ENCODE measurements around the gene PMEL. TPM values are rescaled to one million over a fixed set of nuclear protein-coding genes. Genes with fewer than 3 reads are reported as not detected.

The PMEL gene
- total and polyA plus RNA-seq, 2 of the 8 experiments (the other 6 are each of a cell fraction or from before 2014, with no cell fraction given), result 120 to 382 TPM

DNA sequence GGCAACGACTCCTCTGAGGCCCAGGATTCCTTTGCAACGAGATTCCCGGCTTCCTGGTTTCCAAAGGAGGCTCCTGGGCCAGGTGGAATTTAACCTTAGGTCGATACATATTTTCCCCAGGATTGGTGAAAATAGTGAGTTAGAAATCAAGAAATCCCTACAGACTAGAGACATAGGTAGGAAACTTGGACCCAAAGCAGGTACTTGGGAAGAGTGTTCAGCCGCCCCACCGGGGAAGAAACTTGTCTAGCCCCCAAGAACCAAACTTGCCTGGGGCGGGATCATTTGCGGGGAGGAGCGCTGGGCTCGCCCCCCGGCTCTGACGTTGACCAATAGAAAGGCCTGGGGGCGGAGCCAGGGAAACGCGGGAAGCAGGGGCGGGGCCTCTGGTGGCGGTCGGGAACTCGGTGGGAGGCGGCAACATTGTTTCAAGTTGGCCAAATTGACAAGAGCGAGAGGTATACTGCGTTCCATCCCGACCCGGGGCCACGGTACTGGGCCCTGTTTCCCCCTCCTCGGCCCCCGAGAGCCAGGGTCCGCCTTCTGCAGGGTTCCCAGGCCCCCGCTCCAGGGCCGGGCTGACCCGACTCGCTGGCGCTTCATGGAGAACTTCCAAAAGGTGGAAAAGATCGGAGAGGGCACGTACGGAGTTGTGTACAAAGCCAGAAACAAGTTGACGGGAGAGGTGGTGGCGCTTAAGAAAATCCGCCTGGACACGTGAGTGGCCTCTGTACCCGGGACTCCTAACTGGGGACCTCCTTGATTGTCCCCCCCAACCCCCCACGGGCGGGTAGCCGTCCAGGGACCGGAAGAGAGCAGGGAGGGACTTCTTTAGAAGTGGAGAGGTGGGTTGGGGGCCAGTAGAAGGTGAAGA is 803 bp upstream of the PMEL start, which contains the start of gene CDK2:
CDK2 (plus strand) TSS at position 423 of the 874 bp plus-strand sequence; CDS start at position 602, 179 bp downstream.
- no peak within 1 kb of the TSS for H3K4ac ChIP-seq (replicated peaks; ENCODE audit: insufficient read length, low read depth, low read length)
- ChIA-PET POLR2A (ENCODE audit: partially characterized antibody) (interaction anchor here (0.6 to 2.1 kb wide), 8 partner anchors 8 to 222 kb away, joined by 3 to 6 read pairs (median 4); partner anchors contain the start of gene SUOX), CTCF (ENCODE audit: partially characterized antibody) (interaction anchor here (0.6 to 1.4 kb wide), 3 partner anchors 36 to 1040 kb away, joined by 3 to 5 read pairs (median 3); no protein-coding TSS in a partner anchor)
- H3K56ac ChIP-seq (replicated peaks; ENCODE audit: insufficient read length, low read depth, low read length), result no peak within 1 kb of the TSS
- 2% methylated on average over 37 of the region's 45 CpGs; no CpG with 5 or more reads in 1 of the 2 experiments for WGBS, 2 experiments (ENCODE audit: extremely low coverage in 1 of 2, insufficient coverage in 1 of 2, insufficient read length in 1 of 2, insufficient replicate concordance in 2 of 2, low coverage in 1 of 2, low lambda C conversion rate in 2 of 2, missing lambda C conversion rate in 1 of 2)
- no peak for FAIRE-seq
- no peak within 1 kb of the TSS for H2AK5ac ChIP-seq (ENCODE audit: low read depth, low read length)
- no peak within 1 kb of the TSS for H2BK120ac ChIP-seq (replicated peaks; ENCODE audit: low read depth, low read length)
- H2AFZ ChIP-seq (ENCODE audit: low read length), result peak within 1 kb of the TSS; percentile 33; the same call in 1 of the 2 replicates
- H3K4me1 ChIP-seq (replicated peaks in 1 of 4; ENCODE audit: control insufficient read depth in 3 of 4, insufficient read depth in 4 of 4, low read length in 3 of 4), result peaks cover 2 to 13% (median 5%) of the 10 kb centered on the region in 4 experiments
- H3K18ac ChIP-seq (ENCODE audit: extremely low read depth, low read length), result peak within 1 kb of the TSS; percentile 62
- no peak within 1 kb of the TSS for H2BK20ac ChIP-seq (ENCODE audit: low read length)
- peak within 1 kb of the TSS; percentile 51; the same call in 1 of the 2 replicates for H3K27ac ChIP-seq (ENCODE audit: low read depth, low read length)
- peaks cover 2% of the 10 kb centered on the region; the same call in 1 of the 2 replicates for H3K79me1 ChIP-seq (ENCODE audit: low read depth, low read length)
- H3K4me2 ChIP-seq (ENCODE audit: insufficient read depth in 1 of 2, low read depth in 2 of 2, low read length in 2 of 2), result peak within 1 kb of the TSS; percentile 78 to 90
- H2BK15ac ChIP-seq (ENCODE audit: low read length), result no peak within 1 kb of the TSS
- H3K36me3 ChIP-seq (ENCODE audit: control insufficient read depth in 2 of 4, insufficient read depth in 4 of 4, low read length in 3 of 4), result peaks cover 2 to 27% (median 14%) of the 10 kb centered on the region in 4 experiments; a peak in 5 of 8 replicates
- peak within 1 kb of the TSS; percentile 75; the same call in 1 of the 2 replicates for H2BK5ac ChIP-seq (ENCODE audit: low read depth, low read length)
- H3K23me2 ChIP-seq (ENCODE audit: low read depth, low read length), result peaks cover 12% of the 10 kb centered on the region; the same call in 1 of the 2 replicates
- no peak within 1 kb of the TSS for H3K14ac ChIP-seq (ENCODE audit: insufficient read length)
- H2BK12ac ChIP-seq (ENCODE audit: low read depth, low read length), result peak within 1 kb of the TSS; percentile 75
- H3K9me3 ChIP-seq (ENCODE audit: insufficient read depth in 2 of 2, low read depth in 1 of 2, low read length in 1 of 2), result no peaks in the 10 kb centered on the region
- H3K79me2 ChIP-seq (ENCODE audit: control insufficient read depth in 1 of 2, insufficient read depth in 2 of 2, low read length in 2 of 2), result peaks cover 3 to 18% of the 10 kb centered on the region in 2 experiments; a peak in 3 of 4 replicates
- H4K91ac ChIP-seq (replicated peaks; ENCODE audit: insufficient read length, low read length), result no peak within 1 kb of the TSS
- no peaks in the 10 kb centered on the region for H3K27me3 ChIP-seq (replicated peaks in 1 of 4; ENCODE audit: control insufficient read depth in 3 of 4, extremely low read depth in 1 of 4, insufficient read depth in 3 of 4, low read length in 3 of 4)
- no peaks in the 10 kb centered on the region for H4K20me1 ChIP-seq (replicated peaks in 1 of 2; ENCODE audit: control insufficient read depth in 1 of 2, insufficient read depth in 2 of 2, low read length in 2 of 2)
- DNase-seq (ENCODE audit: low read depth in 1 of 2, low spot score in 2 of 2), result peak in 1 of 2 experiments; percentile 98
- peak within 1 kb of the TSS; percentile 69; the same call in 1 of the 2 replicates for H4K8ac ChIP-seq (ENCODE audit: extremely low read depth, insufficient read depth, low read length)
- no peak within 1 kb of the TSS for H4K5ac ChIP-seq (ENCODE audit: insufficient read length, low read depth, low read length)
- peak within 1 kb of the TSS; percentile 70 to 83 (median 76) for H3K9ac ChIP-seq (replicated peaks in 1 of 4; ENCODE audit: extremely low read depth in 1 of 4, low read depth in 3 of 4, low read length in 3 of 4)
- no peak within 1 kb of the TSS for H3K23ac ChIP-seq (ENCODE audit: insufficient read length)
- peak within 1 kb of the TSS; percentile 78 to 93 (median 88) for H3K4me3 ChIP-seq (ENCODE audit: extremely low read depth in 1 of 4, insufficient read depth in 2 of 4, low read depth in 3 of 4, low read length in 4 of 4)
- TF ChIP-seq CBX8 (IDR thresholded peaks at IDR 0.05; ENCODE audit: borderline replicate concordance, low read depth, low read length) (no peak), KDM4A (IDR thresholded peaks at IDR 0.05; ENCODE audit: low read depth, low read length, severe bottlenecking) (peak; percentile 53), JUN (IDR thresholded peaks at IDR 0.05; ENCODE audit: low read depth, low read length) (no peak), BRCA1 (IDR thresholded peaks at IDR 0.05; ENCODE audit: low read depth, low read length) (no peak), POLR2AphosphoS5 (IDR thresholded peaks at IDR 0.05; ENCODE audit: low read depth, low read length) (peak; percentile 67), SIRT6 (IDR thresholded peaks at IDR 0.05; ENCODE audit: low read length) (no peak), CBX5 (IDR thresholded peaks at IDR 0.05; ENCODE audit: low read depth, low read length) (no peak), CHD2 (IDR thresholded peaks at IDR 0.05; ENCODE audit: low read length) (no peak)
- TF ChIP-seq, protein P1, sequence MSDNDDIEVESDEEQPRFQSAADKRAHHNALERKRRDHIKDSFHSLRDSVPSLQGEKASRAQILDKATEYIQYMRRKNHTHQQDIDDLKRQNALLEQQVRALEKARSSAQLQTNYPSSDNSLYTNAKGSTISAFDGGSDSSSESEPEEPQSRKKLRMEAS (IDR thresholded peaks at IDR 0.05), result no peak

Data from H1 (cell line).